Prostate gland (tissue), 2 donors: ENCODE measurements around the gene PCLO.

Experiments
- POLR2A ChIP-seq: fragments of 450-650 bp; IDR thresholded peaks from one replicate; pipeline ENCODE4 v1.6.1; 2016; ENCODE audit warnings: antibody characterized with exemption, mild to moderate bottlenecking
- POLR2AphosphoS5 ChIP-seq: sonication (generic); formaldehyde crosslinking; IDR thresholded peaks from one replicate; pipeline ENCODE4 v1.6.1; 2017; ENCODE audit warnings: antibody characterized with exemption
- TF ChIP-seq, protein P1 (sequence below), 4 experiments: fragments of 200-600 bp in 2 of 4; fragments of 450-650 bp in 2 of 4; sonication (generic) in 2 of 4; IDR thresholded peaks; 1 replicate in 3 of 4; 2 replicates in 1 of 4; pipeline ENCODE4 v1.5.1; 2016 to 2019; ENCODE audit warnings: antibody characterized with exemption in 4 of 4, mild to moderate bottlenecking in 2 of 4, moderate library complexity in 2 of 4

DNA sequence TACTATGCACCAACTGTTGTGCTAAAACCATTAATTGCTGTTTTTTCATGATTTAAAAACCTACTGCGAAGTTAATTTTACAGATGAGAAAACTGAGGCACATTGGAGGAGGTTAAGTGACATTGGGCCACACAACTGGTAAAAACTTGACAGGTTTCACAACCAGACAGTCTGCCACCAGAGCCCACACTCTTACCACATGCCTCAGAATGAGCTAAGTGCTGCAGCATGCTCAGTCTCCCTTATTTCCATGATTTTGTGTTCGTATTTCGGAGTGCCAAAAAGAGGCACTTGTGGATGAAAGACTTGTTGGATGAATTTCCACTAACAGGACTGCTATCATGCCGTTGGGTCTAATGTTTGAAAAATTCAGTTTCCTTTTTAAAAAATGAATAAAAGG is 77.4 kb downstream of the PCLO start:
- TF ChIP-seq, protein P1, sequence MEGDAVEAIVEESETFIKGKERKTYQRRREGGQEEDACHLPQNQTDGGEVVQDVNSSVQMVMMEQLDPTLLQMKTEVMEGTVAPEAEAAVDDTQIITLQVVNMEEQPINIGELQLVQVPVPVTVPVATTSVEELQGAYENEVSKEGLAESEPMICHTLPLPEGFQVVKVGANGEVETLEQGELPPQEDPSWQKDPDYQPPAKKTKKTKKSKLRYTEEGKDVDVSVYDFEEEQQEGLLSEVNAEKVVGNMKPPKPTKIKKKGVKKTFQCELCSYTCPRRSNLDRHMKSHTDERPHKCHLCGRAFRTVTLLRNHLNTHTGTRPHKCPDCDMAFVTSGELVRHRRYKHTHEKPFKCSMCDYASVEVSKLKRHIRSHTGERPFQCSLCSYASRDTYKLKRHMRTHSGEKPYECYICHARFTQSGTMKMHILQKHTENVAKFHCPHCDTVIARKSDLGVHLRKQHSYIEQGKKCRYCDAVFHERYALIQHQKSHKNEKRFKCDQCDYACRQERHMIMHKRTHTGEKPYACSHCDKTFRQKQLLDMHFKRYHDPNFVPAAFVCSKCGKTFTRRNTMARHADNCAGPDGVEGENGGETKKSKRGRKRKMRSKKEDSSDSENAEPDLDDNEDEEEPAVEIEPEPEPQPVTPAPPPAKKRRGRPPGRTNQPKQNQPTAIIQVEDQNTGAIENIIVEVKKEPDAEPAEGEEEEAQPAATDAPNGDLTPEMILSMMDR (IDR thresholded peaks at IDR 0.05) = no peak
- TF ChIP-seq POLR2A = no peak
- no peak for TF ChIP-seq POLR2AphosphoS5
